ENCODE measurements around the gene AK1.
A peak's percentile ranks its signal among the peaks of the same experiment; 100 is the strongest.

Gene AK1

GRCh38 chr9:127908660-127908926 lies 31.1 kb upstream of the AK1 start:
- DNase-seq (ENCODE audit: low read depth) = no peak

GRCh38 chr9:127907867-127908659 lies 30.6 kb upstream of the AK1 start:
- no peak for DNase-seq (ENCODE audit: low read depth)

- peak; percentile 59 for DNase-seq (ENCODE audit: low read depth)
These were observed 28.3 kb upstream of the AK1 start for GRCh38 chr9:127905788-127906191.

- DNase-seq (ENCODE audit: low read depth) = peak; percentile 52
These were observed 27.7 kb upstream of the AK1 start for GRCh38 chr9:127905004-127905728.

- DNase-seq (ENCODE audit: low read depth) = no peak
These were observed 27.1 kb upstream of the AK1 start for GRCh38 chr9:127904561-127905003.

- DNase-seq (ENCODE audit: low read depth) = peak; percentile 41
These were observed 26.3 kb upstream of the AK1 start for GRCh38 chr9:127903557-127904475.

GRCh38 chr9:127899128-127899943 lies 21.9 kb upstream of the AK1 start, which contains the start of gene ST6GALNAC6:
Gene ST6GALNAC6, minus strand, starts transcription at chr9:127899603. Its CDS starts 1,622 bp downstream, at chr9:127897981.
- DNase-seq (ENCODE audit: low read depth) = peak; percentile 47

GRCh38 chr9:127898433-127899127 lies 21.1 kb upstream of the AK1 start:
- no peak for DNase-seq (ENCODE audit: low read depth)

GRCh38 chr9:127897193-127897692 lies 19.8 kb upstream of the AK1 start:
- no peak for DNase-seq (ENCODE audit: low read depth)

- DNase-seq (ENCODE audit: low read depth) = no peak
These were observed 19.1 kb upstream of the AK1 start for GRCh38 chr9:127896395-127897192.

- no peak for DNase-seq (ENCODE audit: low read depth)
These were observed 18.3 kb upstream of the AK1 start for GRCh38 chr9:127895811-127896210.

GRCh38 chr9:127893392-127893791 lies 15.9 kb upstream of the AK1 start:
- no peak for DNase-seq (ENCODE audit: low read depth)

GRCh38 chr9:127892831-127893230 lies 15.4 kb upstream of the AK1 start:
- DNase-seq (ENCODE audit: low read depth) = no peak

- no peak for DNase-seq (ENCODE audit: low read depth)
These were observed 12.6 kb upstream of the AK1 start for GRCh38 chr9:127890053-127890452.

- no peak for DNase-seq (ENCODE audit: low read depth)
These were observed 10.3 kb upstream of the AK1 start for GRCh38 chr9:127887792-127888191.

GRCh38 chr9:127886401-127886972 lies 9.0 kb upstream of the AK1 start:
- DNase-seq (ENCODE audit: low read depth) = no peak

- DNase-seq (ENCODE audit: low read depth) = no peak
These were observed 8.2 kb upstream of the AK1 start for GRCh38 chr9:127885508-127886281.

GRCh38 chr9:127884976-127885490 lies 7.6 kb upstream of the AK1 start:
- no peak for DNase-seq (ENCODE audit: low read depth)

Measured in activated gamma-delta T cell treated with anti-CD3 and anti-CD28 coated beads, Interleukin-2, amount 50 U/mL, for 16 hours (primary cell).